Measurements from ENCODE around the gene SAMD4B.

SAMD4B gene

DNA sequence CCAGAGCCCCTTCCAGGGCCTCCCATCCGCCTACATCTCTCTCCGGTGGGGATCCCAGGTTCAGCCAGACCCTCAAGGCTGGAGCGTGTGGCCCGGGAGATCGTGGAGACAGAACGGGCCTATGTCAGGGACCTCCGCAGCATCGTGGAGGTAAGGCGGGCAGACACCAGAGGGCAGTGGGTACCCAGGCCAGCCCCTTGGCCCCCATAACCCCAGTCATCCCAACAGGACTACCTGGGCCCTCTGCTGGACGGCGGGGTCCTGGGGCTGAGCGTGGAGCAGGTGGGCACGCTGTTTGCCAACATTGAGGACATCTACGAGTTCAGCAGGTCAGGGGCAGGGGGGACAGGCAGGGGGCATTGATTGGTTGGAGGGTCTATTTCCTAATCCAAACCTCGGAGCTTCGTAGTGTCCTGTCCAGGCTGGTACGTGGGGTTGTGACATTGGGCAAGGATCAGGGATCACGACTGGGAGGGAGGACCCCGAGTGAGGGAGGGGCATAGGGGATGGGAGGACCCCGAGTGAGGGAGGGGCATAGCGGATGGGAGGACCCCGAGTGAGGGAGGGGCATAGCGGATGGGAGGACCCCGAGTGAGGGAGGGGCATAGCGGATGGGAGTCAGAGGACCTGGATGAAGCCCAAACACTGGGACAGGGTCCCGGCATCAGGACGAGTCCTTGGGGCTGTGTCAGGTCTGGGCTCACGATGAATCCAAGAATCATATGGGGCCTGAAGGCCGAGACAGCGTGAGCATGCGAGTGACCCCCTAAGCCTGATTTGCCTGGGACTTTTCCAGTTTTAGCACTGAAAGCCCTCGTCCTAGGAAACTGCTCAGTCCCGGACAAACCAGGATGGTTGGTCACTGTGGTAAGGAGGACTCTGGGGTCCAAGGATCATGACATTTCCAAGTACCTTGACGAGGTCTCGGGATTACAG, 73.2 kb downstream of the SAMD4B start:
- TF ChIP-seq, protein P1, sequence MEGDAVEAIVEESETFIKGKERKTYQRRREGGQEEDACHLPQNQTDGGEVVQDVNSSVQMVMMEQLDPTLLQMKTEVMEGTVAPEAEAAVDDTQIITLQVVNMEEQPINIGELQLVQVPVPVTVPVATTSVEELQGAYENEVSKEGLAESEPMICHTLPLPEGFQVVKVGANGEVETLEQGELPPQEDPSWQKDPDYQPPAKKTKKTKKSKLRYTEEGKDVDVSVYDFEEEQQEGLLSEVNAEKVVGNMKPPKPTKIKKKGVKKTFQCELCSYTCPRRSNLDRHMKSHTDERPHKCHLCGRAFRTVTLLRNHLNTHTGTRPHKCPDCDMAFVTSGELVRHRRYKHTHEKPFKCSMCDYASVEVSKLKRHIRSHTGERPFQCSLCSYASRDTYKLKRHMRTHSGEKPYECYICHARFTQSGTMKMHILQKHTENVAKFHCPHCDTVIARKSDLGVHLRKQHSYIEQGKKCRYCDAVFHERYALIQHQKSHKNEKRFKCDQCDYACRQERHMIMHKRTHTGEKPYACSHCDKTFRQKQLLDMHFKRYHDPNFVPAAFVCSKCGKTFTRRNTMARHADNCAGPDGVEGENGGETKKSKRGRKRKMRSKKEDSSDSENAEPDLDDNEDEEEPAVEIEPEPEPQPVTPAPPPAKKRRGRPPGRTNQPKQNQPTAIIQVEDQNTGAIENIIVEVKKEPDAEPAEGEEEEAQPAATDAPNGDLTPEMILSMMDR (IDR thresholded peaks at IDR 0.05; ENCODE audit: low read length), result 0 out of 2 replicates have a peak, but pooled peaks have one; percentile 6
- TF ChIP-seq EZH2 (IDR thresholded peaks at IDR 0.05; ENCODE audit: borderline replicate concordance, low read length), result no peak
- Histone ChIP-seq H3K79me2 (ENCODE audit: insufficient read depth, low read length) (no peaks in the 10 kb centered on the region), H3F3A (ENCODE audit: insufficient read depth, low read length) (peaks cover 4% of the 10 kb centered on the region), H3K9me3 (ENCODE audit: low read length) (no peaks in the 10 kb centered on the region), H3K4me1 (ENCODE audit: insufficient read depth, low read length, severe bottlenecking) (peaks cover 22% of the 10 kb centered on the region), H3K9ac (ENCODE audit: low read length) (no peak overlapping the region), H3K36me3 (ENCODE audit: insufficient read depth, low read length) (peaks cover 11% of the 10 kb centered on the region; the same call in 1 of the 2 replicates), H3K9me2 (ENCODE audit: low read depth, low read length) (no peaks in the 10 kb centered on the region), H3K27me3 (ENCODE audit: insufficient read depth, low read length) (no peaks in the 10 kb centered on the region), H4K20me1 (ENCODE audit: insufficient read depth, low read length) (no peaks in the 10 kb centered on the region), H3K27ac (ENCODE audit: low read depth, low read length, poor library complexity, severe bottlenecking) (no peak overlapping the region), H3K4me2 (ENCODE audit: low read length) (0 out of 2 replicates have a peak overlapping the region, but pooled peaks have one; percentile 26), H3K4me3 (ENCODE audit: low read depth, low read length, poor library complexity, severe bottlenecking) (no peak overlapping the region), H2AFZ (ENCODE audit: low read length) (no peak overlapping the region)

DNA sequence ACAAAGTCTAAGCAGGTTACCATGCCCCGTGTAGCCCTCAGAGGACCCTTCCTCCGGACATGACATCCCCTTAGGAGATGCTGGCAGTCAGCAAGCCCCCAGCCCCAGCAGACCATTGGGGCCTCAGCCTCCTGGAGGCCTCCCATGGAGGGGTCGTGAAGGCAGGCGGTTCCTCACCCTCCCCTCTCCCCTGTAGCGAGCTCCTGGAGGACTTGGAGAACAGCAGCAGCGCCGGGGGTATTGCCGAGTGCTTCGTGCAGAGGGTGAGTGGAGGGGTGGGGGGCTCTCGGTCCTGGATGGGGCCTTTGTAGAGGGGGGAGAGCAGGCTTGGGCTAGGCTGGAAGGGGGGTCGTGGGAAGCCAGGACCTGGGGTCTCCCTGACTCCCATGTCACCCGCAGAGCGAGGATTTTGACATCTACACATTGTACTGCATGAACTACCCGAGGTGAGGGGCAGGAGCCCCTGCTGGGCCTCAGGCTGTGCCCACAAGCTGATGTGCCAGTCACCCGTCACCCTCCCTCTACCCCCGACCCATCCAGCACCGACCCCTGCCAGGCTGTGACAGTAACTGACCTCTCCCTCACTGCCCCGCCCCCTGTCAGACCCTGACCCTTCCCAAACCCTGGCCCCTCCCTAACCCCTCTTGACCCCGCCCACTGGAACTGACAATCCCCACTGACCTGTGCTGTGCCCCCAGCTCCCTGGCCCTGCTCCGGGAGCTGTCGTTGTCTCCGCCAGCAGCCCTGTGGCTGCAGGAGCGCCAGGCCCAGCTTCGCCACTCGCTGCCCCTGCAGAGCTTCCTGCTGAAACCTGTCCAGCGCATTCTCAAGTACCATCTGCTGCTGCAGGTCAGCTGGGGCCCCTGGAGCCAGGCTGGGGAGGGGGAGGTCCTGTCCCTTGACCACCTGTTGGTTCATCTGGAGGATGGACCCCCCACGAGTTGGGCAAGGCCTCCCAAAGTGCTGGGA, 74.2 kb downstream of the SAMD4B start:
- no peaks in the 10 kb centered on the region for H3K27me3 ChIP-seq (ENCODE audit: insufficient read depth, low read length)
- H3K79me2 ChIP-seq (ENCODE audit: insufficient read depth, low read length), result no peaks in the 10 kb centered on the region
- H3K9me2 ChIP-seq (ENCODE audit: low read depth, low read length), result no peaks in the 10 kb centered on the region
- peaks cover 12% of the 10 kb centered on the region for H3K4me1 ChIP-seq (ENCODE audit: insufficient read depth, low read length, severe bottlenecking)
- no peaks in the 10 kb centered on the region for H3F3A ChIP-seq (ENCODE audit: insufficient read depth, low read length)
- no peaks in the 10 kb centered on the region for H3K9me3 ChIP-seq (ENCODE audit: low read length)
- no peak overlapping the region for H3K4me2 ChIP-seq (ENCODE audit: low read length)
- TF ChIP-seq, protein P1 (IDR thresholded peaks at IDR 0.05; ENCODE audit: low read length), result no peak
- no peak for TF ChIP-seq EZH2 (IDR thresholded peaks at IDR 0.05; ENCODE audit: borderline replicate concordance, low read length)
- no peak overlapping the region for H3K4me3 ChIP-seq (ENCODE audit: low read depth, low read length, poor library complexity, severe bottlenecking)
- H3K36me3 ChIP-seq (ENCODE audit: insufficient read depth, low read length), result peaks cover 14% of the 10 kb centered on the region; the same call in 1 of the 2 replicates
- no peaks in the 10 kb centered on the region for H4K20me1 ChIP-seq (ENCODE audit: insufficient read depth, low read length)
- H3K9ac ChIP-seq (ENCODE audit: low read length), result no peak overlapping the region
- no peak overlapping the region for H2AFZ ChIP-seq (ENCODE audit: low read length)
- no peak overlapping the region for H3K27ac ChIP-seq (ENCODE audit: low read depth, low read length, poor library complexity, severe bottlenecking)

DNA sequence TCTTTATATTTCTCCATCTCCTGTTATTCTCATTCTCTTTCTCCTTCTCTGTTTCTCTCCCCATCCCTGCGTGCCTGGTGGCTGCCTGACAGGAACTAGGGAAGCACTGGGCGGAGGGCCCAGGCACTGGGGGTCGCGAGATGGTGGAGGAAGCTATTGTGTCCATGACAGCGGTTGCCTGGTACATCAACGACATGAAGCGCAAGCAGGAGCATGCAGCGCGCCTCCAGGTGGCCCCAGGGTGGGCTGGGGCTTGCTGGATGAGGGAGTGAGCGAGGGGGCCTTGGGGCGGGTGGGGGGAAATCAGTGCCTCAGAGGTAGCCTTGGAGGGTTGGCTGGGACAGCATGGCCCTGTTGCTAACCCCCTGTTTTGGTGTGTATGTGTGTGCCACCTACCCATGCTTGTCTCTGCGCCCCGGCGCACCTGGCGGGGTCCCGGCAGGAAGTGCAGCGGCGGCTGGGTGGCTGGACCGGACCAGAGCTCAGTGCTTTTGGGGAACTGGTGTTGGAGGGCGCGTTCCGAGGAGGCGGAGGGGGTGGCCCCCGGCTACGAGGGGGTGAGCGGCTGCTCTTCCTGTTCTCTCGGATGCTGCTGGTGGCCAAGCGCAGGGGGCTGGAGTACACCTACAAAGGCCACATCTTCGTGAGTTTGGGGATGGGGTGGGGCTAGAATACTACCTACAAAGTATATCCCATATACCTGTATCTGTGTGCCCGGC, 75.4 kb downstream of the SAMD4B start:
- Histone ChIP-seq H3K9me3 (ENCODE audit: low read length) (no peaks in the 10 kb centered on the region), H4K20me1 (ENCODE audit: insufficient read depth, low read length) (no peaks in the 10 kb centered on the region), H3K4me2 (ENCODE audit: low read length) (no peak overlapping the region), H3F3A (ENCODE audit: insufficient read depth, low read length) (no peaks in the 10 kb centered on the region), H3K4me3 (ENCODE audit: low read depth, low read length, poor library complexity, severe bottlenecking) (no peak overlapping the region), H3K79me2 (ENCODE audit: insufficient read depth, low read length) (no peaks in the 10 kb centered on the region), H3K36me3 (ENCODE audit: insufficient read depth, low read length) (peaks cover 16% of the 10 kb centered on the region; the same call in 1 of the 2 replicates), H2AFZ (ENCODE audit: low read length) (no peak overlapping the region), H3K9me2 (ENCODE audit: low read depth, low read length) (no peaks in the 10 kb centered on the region), H3K4me1 (ENCODE audit: insufficient read depth, low read length, severe bottlenecking) (peaks cover 9% of the 10 kb centered on the region), H3K9ac (ENCODE audit: low read length) (no peak overlapping the region), H3K27ac (ENCODE audit: low read depth, low read length, poor library complexity, severe bottlenecking) (no peak overlapping the region), H3K27me3 (ENCODE audit: insufficient read depth, low read length) (no peaks in the 10 kb centered on the region)
- TF ChIP-seq, protein P1 (IDR thresholded peaks at IDR 0.05; ENCODE audit: low read length), result no peak
- TF ChIP-seq EZH2 (IDR thresholded peaks at IDR 0.05; ENCODE audit: borderline replicate concordance, low read length), result no peak
